ENCODE measurements around the gene LPP. TPM values are rescaled to one million over a fixed set of nuclear protein-coding genes. Genes with fewer than 3 reads are reported as not detected.

The LPP gene
- total and polyA plus RNA-seq, 8 donors: 8.0 to 885 (median 305) TPM

- H3K4me1 ChIP-seq: peaks cover 4 to 59% (median 26%) of the 10 kb centered on the region in 4 donors
- no peak overlapping the region for H3K4me3 ChIP-seq
- TF ChIP-seq EP300 (IDR thresholded peaks at IDR 0.05) (no peak), POLR2AphosphoS5 (IDR thresholded peaks at IDR 0.05) (peak in 1 of 3 donors; percentile 42)
- DNase-seq: peak in 1 of 2 donors; percentile 26
- H3K27ac ChIP-seq: peak overlapping the region in 4 of 5 donors; percentile 52 to 68 (median 65)
- intact Hi-C loops (cut with DNase I; ENCODE audit: low total_unique reads): no loop called here
- 53 to 83% (median 77%) methylated on average over 3 of the region's 3 CpGs for WGBS, 5 donors
- no peaks in the 10 kb centered on the region for H3K27me3 ChIP-seq
- no peaks in the 10 kb centered on the region for H3K36me3 ChIP-seq
- no peaks in the 10 kb centered on the region for H3K9me3 ChIP-seq
Measured at GRCh38 chr3:188468662-188469061, 314.7 kb downstream of the LPP start.

- no peak for TF ChIP-seq EP300 (IDR thresholded peaks at IDR 0.05)
- TF ChIP-seq POLR2AphosphoS5 (IDR thresholded peaks at IDR 0.05): peak in 2 of 3 donors; percentile 59 to 64
- peaks cover 4 to 61% (median 26%) of the 10 kb centered on the region in 4 donors for H3K4me1 ChIP-seq
- H3K9me3 ChIP-seq: no peaks in the 10 kb centered on the region
- H3K27ac ChIP-seq: peak overlapping the region in 4 of 5 donors; percentile 52 to 68 (median 65)
- DNase-seq: no peak
- H3K27me3 ChIP-seq: no peaks in the 10 kb centered on the region
- H3K36me3 ChIP-seq: no peaks in the 10 kb centered on the region
- no peak overlapping the region for H3K4me3 ChIP-seq
- intact Hi-C loops (cut with DNase I; ENCODE audit: low total_unique reads): no loop called here
- 67 to 75% (median 74%) methylated on average over 10 of the region's 10 CpGs for WGBS, 5 donors
Measured at GRCh38 chr3:188469228-188469885, 315.4 kb downstream of the LPP start.

GRCh38 chr3:188470508-188471130 is 316.7 kb downstream of the LPP start:
- no peaks in the 10 kb centered on the region for H3K27me3 ChIP-seq
- peak overlapping the region in 2 of 5 donors; percentile 67 to 68 for H3K27ac ChIP-seq
- no peak for DNase-seq
- no peak overlapping the region for H3K4me3 ChIP-seq
- intact Hi-C loops (cut with DNase I; ENCODE audit: low total_unique reads): no loop called here
- TF ChIP-seq CTCF (IDR thresholded peaks at IDR 0.05) (no peak), EP300 (IDR thresholded peaks at IDR 0.05) (no peak), POLR2A (IDR thresholded peaks at IDR 0.05) (no peak), POLR2AphosphoS5 (IDR thresholded peaks at IDR 0.05) (no peak)
- WGBS, 5 donors: 86 to 94% (median 90%) methylated on average over 4 of the region's 4 CpGs
- H3K9me3 ChIP-seq: no peaks in the 10 kb centered on the region
- H3K4me1 ChIP-seq: peaks cover 2 to 54% (median 26%) of the 10 kb centered on the region in 4 donors
- no peaks in the 10 kb centered on the region for H3K36me3 ChIP-seq

GRCh38 chr3:188471723-188472122 is 317.8 kb downstream of the LPP start:
- H3K4me1 ChIP-seq: peaks cover 0 to 58% (median 30%) of the 10 kb centered on the region in 4 donors
- no peak overlapping the region for H3K4me3 ChIP-seq
- no peak for DNase-seq
- no peaks in the 10 kb centered on the region for H3K27me3 ChIP-seq
- no peak for TF ChIP-seq POLR2AphosphoS5 (IDR thresholded peaks at IDR 0.05)
- TF ChIP-seq CTCF (IDR thresholded peaks at IDR 0.05): no peak
- TF ChIP-seq POLR2A (IDR thresholded peaks at IDR 0.05): no peak
- no peak for TF ChIP-seq EP300 (IDR thresholded peaks at IDR 0.05)
- no peaks in the 10 kb centered on the region for H3K36me3 ChIP-seq
- peak overlapping the region in 2 of 5 donors; percentile 7 to 40 for H3K27ac ChIP-seq
- H3K9me3 ChIP-seq: no peaks in the 10 kb centered on the region
- intact Hi-C loops (cut with DNase I; ENCODE audit: low total_unique reads): no loop called here

- no peak for TF ChIP-seq EP300 (IDR thresholded peaks at IDR 0.05)
- no peak for TF ChIP-seq CTCF (IDR thresholded peaks at IDR 0.05)
- TF ChIP-seq POLR2A (IDR thresholded peaks at IDR 0.05): no peak
- no peak for TF ChIP-seq POLR2AphosphoS5 (IDR thresholded peaks at IDR 0.05)
- no peaks in the 10 kb centered on the region for H3K36me3 ChIP-seq
- peaks cover 0 to 64% (median 33%) of the 10 kb centered on the region in 4 donors for H3K4me1 ChIP-seq
- no peaks in the 10 kb centered on the region for H3K27me3 ChIP-seq
- 74 to 93% (median 91%) methylated on average over 1 of the region's 1 CpG for WGBS, 5 donors
- intact Hi-C loops (cut with DNase I; ENCODE audit: low total_unique reads): no loop called here
- DNase-seq: no peak
- no peak overlapping the region for H3K4me3 ChIP-seq
- no peaks in the 10 kb centered on the region for H3K9me3 ChIP-seq
- H3K27ac ChIP-seq: peak overlapping the region in 3 of 5 donors; percentile 40 to 47 (median 43)
Measured at GRCh38 chr3:188472336-188472735, 318.4 kb downstream of the LPP start.

All from stomach (tissue), 9 donors.